Loucy (cell line): ENCODE data around the gene FMN2.

Experiments used
- H2AFZ ChIP-seq: fragments of 200-600 bp; sonication (generic); 2 replicates; pipeline ENCODE4 v1.6.0; 2016; ENCODE audit warnings: antibody characterized with exemption, mild to moderate bottlenecking, low read length, moderate library complexity
- H3F3A ChIP-seq: fragments of 200-600 bp; 2 replicates; pipeline ENCODE4 v1.6.0; 2016; ENCODE audit warnings: antibody characterized with exemption, low read depth, mild to moderate bottlenecking
- H3K27me3 ChIP-seq: fragments of 200-600 bp; sonication (generic); 2 replicates; pipeline ENCODE4 v1.6.1; 2014; ENCODE audit warnings: low read length, mild to moderate bottlenecking; ENCODE audit not compliant: insufficient read depth, poor library complexity, severe bottlenecking
- H3K36me3 ChIP-seq: fragments of 200-600 bp; sonication (generic); 2 replicates; pipeline ENCODE4 v1.6.1; 2016; ENCODE audit warnings: low read length; ENCODE audit not compliant: insufficient read depth
- H3K4me1 ChIP-seq: fragments of 200-600 bp; sonication (generic); 2 replicates; pipeline ENCODE4 v1.5.1; 2014; ENCODE audit warnings: low read length, mild to moderate bottlenecking; ENCODE audit not compliant: insufficient read depth, poor library complexity, severe bottlenecking
- H3K4me2 ChIP-seq: fragments of 200-600 bp; sonication (generic); 2 replicates; pipeline ENCODE4 v1.6.0; 2014; ENCODE audit warnings: antibody characterized with exemption, low read length, low read depth, mild to moderate bottlenecking; ENCODE audit not compliant: poor library complexity, severe bottlenecking
- H3K4me3 ChIP-seq: fragments of 200-600 bp; sonication (generic); 2 replicates; pipeline ENCODE4 v1.5.1; 2014; ENCODE audit warnings: low read length, mild to moderate bottlenecking, mixed read lengths; ENCODE audit not compliant: poor library complexity, severe bottlenecking
- H3K79me2 ChIP-seq: fragments of 200-600 bp; sonication (generic); 2 replicates; pipeline ENCODE4 v1.6.1; 2014; ENCODE audit warnings: low read length; ENCODE audit not compliant: insufficient read depth
- H3K9ac ChIP-seq: fragments of 200-600 bp; sonication (generic); 2 replicates; pipeline ENCODE4 v1.6.0; 2014; ENCODE audit warnings: mild to moderate bottlenecking, low read depth, low read length, moderate library complexity; ENCODE audit not compliant: poor library complexity, severe bottlenecking
- H3K9me2 ChIP-seq: fragments of 200-600 bp; sonication (generic); replicated peaks from 2 replicates; pipeline ENCODE4 v1.6.1; 2016; ENCODE audit warnings: low read depth, low read length, mixed read lengths
- H3K9me3 ChIP-seq: fragments of 200-600 bp; sonication (generic); 2 replicates; pipeline ENCODE4 v1.6.1; 2014; ENCODE audit warnings: mild to moderate bottlenecking, antibody characterized with exemption, low read length, low read depth; ENCODE audit not compliant: insufficient read depth
- H4K20me1 ChIP-seq: fragments of 200-600 bp; sonication (generic); 2 replicates; pipeline ENCODE4 v1.6.0; 2014; ENCODE audit warnings: antibody characterized with exemption, low read length, mild to moderate bottlenecking; ENCODE audit not compliant: insufficient read depth, poor library complexity, severe bottlenecking
- EZH2phosphoT487 ChIP-seq: fragments of 200-600 bp; IDR thresholded peaks from 2 replicates; pipeline ENCODE4 v1.6.1; 2018; ENCODE audit warnings: antibody characterized with exemption, mild to moderate bottlenecking, moderate library complexity, borderline replicate concordance
- TF ChIP-seq, protein P1 (sequence below): fragments of 200-600 bp; sonication (generic); conservative IDR thresholded peaks from 2 replicates; pipeline ENCODE4 v1.5.1; 2014; ENCODE audit warnings: mild to moderate bottlenecking, antibody characterized with exemption, low read length

The FMN2 gene

DNA sequence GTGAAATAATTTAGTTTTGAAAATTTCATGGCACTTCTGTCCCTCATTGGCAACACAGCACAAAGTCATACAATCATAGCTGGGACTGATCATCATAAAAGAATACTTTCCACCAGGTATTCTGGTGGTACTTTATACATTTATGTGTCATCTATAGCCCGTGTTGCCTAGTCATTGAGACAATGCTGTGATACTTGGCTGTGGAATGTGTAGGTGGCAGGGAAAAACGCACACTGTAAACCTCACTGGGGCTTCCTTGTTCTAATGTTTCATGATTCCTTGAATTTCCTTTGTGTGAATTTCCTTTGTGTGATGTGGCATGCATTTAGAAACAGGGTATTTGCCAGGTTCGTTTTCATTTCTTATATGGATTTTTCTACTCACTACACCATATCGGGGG is 118.3 kb downstream of the FMN2 start:
- Histone ChIP-seq H3K79me2 (no peaks in the 10 kb centered on the region), H3K9ac (no peak overlapping the region), H3K36me3 (no peaks in the 10 kb centered on the region), H3K9me3 (no peaks in the 10 kb centered on the region), H3F3A (no peaks in the 10 kb centered on the region), H3K4me3 (no peak overlapping the region), H3K4me1 (no peaks in the 10 kb centered on the region), H2AFZ (no peak overlapping the region), H3K27me3 (no peaks in the 10 kb centered on the region), H3K9me2 (no peaks in the 10 kb centered on the region), H3K4me2 (no peak overlapping the region), H4K20me1 (no peaks in the 10 kb centered on the region)
- TF ChIP-seq, protein P1, sequence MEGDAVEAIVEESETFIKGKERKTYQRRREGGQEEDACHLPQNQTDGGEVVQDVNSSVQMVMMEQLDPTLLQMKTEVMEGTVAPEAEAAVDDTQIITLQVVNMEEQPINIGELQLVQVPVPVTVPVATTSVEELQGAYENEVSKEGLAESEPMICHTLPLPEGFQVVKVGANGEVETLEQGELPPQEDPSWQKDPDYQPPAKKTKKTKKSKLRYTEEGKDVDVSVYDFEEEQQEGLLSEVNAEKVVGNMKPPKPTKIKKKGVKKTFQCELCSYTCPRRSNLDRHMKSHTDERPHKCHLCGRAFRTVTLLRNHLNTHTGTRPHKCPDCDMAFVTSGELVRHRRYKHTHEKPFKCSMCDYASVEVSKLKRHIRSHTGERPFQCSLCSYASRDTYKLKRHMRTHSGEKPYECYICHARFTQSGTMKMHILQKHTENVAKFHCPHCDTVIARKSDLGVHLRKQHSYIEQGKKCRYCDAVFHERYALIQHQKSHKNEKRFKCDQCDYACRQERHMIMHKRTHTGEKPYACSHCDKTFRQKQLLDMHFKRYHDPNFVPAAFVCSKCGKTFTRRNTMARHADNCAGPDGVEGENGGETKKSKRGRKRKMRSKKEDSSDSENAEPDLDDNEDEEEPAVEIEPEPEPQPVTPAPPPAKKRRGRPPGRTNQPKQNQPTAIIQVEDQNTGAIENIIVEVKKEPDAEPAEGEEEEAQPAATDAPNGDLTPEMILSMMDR: no peak
- TF ChIP-seq EZH2phosphoT487: no peak

DNA sequence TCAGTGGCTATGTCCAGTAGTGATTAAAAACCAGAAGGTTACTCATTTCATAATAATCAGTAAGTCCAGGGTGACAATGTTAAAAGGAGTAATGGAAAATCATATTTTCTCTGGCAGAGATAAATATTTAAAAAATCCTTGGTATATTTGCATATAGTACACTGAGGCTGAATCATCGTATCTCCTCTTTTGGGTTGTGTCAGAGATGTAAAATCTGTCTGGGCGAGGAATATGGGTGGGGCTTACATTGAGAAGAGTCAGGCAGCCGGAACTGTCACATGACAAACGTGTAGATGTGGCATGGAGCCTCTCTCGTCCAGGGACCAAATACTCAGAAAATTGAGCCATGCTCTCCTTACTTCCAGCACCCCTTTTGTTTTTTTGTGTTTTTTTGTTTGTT is 120.9 kb downstream of the FMN2 start:
- H3K9me3 ChIP-seq: no peaks in the 10 kb centered on the region
- H3K4me2 ChIP-seq: no peak overlapping the region
- H3K9ac ChIP-seq: no peak overlapping the region
- H3K4me3 ChIP-seq: no peak overlapping the region
- TF ChIP-seq EZH2phosphoT487: no peak
- TF ChIP-seq, protein P1: no peak
- no peaks in the 10 kb centered on the region for H3K36me3 ChIP-seq
- no peaks in the 10 kb centered on the region for H3K27me3 ChIP-seq
- H3K79me2 ChIP-seq: no peaks in the 10 kb centered on the region
- H4K20me1 ChIP-seq: no peaks in the 10 kb centered on the region
- H3F3A ChIP-seq: no peaks in the 10 kb centered on the region
- no peaks in the 10 kb centered on the region for H3K9me2 ChIP-seq
- H3K4me1 ChIP-seq: no peaks in the 10 kb centered on the region
- H2AFZ ChIP-seq: no peak overlapping the region

DNA sequence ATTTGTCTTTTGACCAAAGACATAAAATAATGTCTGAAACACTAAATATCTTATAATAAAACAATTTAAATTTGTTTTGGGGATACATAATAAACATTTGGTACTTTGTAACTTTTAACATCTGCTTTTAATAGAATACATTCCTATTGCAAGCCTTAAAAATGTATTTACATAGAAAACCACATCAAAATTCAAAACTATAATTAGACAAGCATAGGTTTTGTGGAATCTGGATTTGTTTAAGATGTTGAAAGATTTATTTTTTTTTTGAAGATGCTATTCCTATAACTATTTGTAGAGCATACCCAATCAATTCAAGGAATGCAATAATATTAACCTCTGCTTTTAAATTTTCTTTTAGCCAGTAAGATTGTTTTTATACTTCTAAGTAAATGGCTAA is 125.7 kb downstream of the FMN2 start:
- Histone ChIP-seq H3K9me2 (no peaks in the 10 kb centered on the region), H3K27me3 (no peaks in the 10 kb centered on the region), H3F3A (no peaks in the 10 kb centered on the region), H3K9ac (no peak overlapping the region), H3K4me2 (no peak overlapping the region), H2AFZ (no peak overlapping the region), H3K4me3 (no peak overlapping the region), H3K36me3 (no peaks in the 10 kb centered on the region), H4K20me1 (no peaks in the 10 kb centered on the region), H3K79me2 (no peaks in the 10 kb centered on the region), H3K4me1 (no peaks in the 10 kb centered on the region), H3K9me3 (no peaks in the 10 kb centered on the region)
- TF ChIP-seq EZH2phosphoT487: no peak
- TF ChIP-seq, protein P1: no peak
